Peyer's patch (tissue), 4 donors: ENCODE results near the gene PDHB. TPM values are rescaled to one million over a fixed set of nuclear protein-coding genes. Genes with fewer than 3 reads are reported as not detected.

Source experiments
- DNase-seq, 3 donors: peaks; one replicate each; pipeline ENCODE4 v3.0.0-alpha.2; 2017 to 2019
- H3K27ac ChIP-seq, 4 donors: fragments of 200-600 bp; sonication (generic); one replicate each; pipeline ENCODE4 v1.5.1; 2016 to 2019
- H3K27me3 ChIP-seq, 2 donors: fragments of 200-600 bp; sonication (generic); one replicate each; pipeline ENCODE4 v1.5.1; 2019
- H3K36me3 ChIP-seq, 3 donors: fragments of 200-600 bp; sonication (generic); one replicate each; pipeline ENCODE4 v1.5.1; 2016 to 2019
- H3K4me1 ChIP-seq, 4 donors: fragments of 200-600 bp; sonication (generic); one replicate each; pipeline ENCODE4 v1.5.1; 2016 to 2019
- H3K4me3 ChIP-seq, 4 donors: fragments of 200-600 bp; sonication (generic); 1 replicate in 3 of 4; 2 replicates in 1 of 4; pipeline ENCODE4 v1.5.1; 2016 to 2019; ENCODE audit warnings: mild to moderate bottlenecking in 1 of 4
- H3K9me3 ChIP-seq, 4 donors: fragments of 200-600 bp; sonication (generic); one replicate each; pipeline ENCODE4 v1.5.1; 2016 to 2019; ENCODE audit warnings: mild to moderate bottlenecking in 1 of 4
- POLR2A ChIP-seq, 2 donors: fragments of 450-650 bp; IDR thresholded peaks; one replicate each; pipeline ENCODE4 v1.5.1; 2017; ENCODE audit warnings: antibody characterized with exemption in 2 of 2, mild to moderate bottlenecking in 2 of 2, moderate library complexity in 2 of 2
- total RNA-seq, 4 donors: library from RNA; depleted of rRNA; stranded (reverse); fragments of >200 nt; gene quantifications; one replicate each; pipeline ENCODE4 v1.1.0, GENCODE V29; 2016
- TF ChIP-seq, protein P1 (sequence below), 6 experiments: fragments of 450-650 bp in 4 of 6; fragments of 200-600 bp in 2 of 6; sonication (generic) in 1 of 6; IDR thresholded peaks; one replicate each; pipeline ENCODE4 v1.5.1; 2017 to 2019; ENCODE audit warnings: antibody characterized with exemption in 6 of 6, mild to moderate bottlenecking in 3 of 6, moderate library complexity in 1 of 6

Gene PDHB
- total RNA-seq, 4 donors from 2014 or later: 66.6 to 126 (median 96.8) TPM

DNA sequence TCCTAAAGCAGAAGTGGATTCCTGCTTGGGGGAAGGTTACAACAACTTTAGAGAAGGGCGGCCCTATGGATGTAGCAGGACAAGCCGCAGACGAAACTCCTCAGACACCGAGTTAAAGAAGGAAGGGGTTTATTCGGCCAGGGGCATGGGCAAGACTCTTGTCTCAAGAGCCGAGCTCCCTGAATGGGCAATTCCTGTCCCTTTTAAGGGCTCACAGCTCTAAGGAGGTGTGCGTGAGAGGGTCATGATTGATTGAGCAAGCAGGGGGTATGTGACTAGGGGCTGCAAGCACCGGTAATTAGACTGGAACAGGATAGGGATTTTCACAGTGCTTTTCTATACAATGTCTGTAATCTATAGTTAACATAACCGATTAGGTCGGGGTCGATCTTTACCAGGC, 879 bp upstream of the PDHB start:
- peak overlapping the region in 3 of 4 donors; percentile 91 to 94 (median 94) for H3K27ac ChIP-seq
- TF ChIP-seq POLR2A (IDR thresholded peaks at IDR 0.05): no peak
- TF ChIP-seq, protein P1, sequence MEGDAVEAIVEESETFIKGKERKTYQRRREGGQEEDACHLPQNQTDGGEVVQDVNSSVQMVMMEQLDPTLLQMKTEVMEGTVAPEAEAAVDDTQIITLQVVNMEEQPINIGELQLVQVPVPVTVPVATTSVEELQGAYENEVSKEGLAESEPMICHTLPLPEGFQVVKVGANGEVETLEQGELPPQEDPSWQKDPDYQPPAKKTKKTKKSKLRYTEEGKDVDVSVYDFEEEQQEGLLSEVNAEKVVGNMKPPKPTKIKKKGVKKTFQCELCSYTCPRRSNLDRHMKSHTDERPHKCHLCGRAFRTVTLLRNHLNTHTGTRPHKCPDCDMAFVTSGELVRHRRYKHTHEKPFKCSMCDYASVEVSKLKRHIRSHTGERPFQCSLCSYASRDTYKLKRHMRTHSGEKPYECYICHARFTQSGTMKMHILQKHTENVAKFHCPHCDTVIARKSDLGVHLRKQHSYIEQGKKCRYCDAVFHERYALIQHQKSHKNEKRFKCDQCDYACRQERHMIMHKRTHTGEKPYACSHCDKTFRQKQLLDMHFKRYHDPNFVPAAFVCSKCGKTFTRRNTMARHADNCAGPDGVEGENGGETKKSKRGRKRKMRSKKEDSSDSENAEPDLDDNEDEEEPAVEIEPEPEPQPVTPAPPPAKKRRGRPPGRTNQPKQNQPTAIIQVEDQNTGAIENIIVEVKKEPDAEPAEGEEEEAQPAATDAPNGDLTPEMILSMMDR (IDR thresholded peaks at IDR 0.05): no peak

DNA sequence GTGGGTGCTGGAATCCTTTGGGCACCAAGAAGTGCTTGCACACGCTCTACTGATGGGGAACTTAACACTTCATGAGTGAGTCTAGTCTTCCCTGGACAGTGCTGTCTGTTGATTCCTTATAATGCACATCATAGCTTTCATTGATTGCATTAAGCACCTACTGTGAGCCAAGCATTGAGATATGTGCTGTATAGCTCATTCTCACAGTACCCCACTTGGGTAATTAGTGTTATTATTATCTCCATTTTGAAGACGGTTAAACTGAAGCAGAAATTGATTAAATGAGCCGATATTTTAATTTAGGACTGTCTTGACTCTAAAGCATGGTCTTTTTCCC, 504 bp upstream of the PDHB start:
- H3K4me3 ChIP-seq: peak overlapping the region; percentile 76 to 91 (median 86)
- TF ChIP-seq, protein P1 (IDR thresholded peaks at IDR 0.05): no peak
- no peak for TF ChIP-seq POLR2A (IDR thresholded peaks at IDR 0.05)
- H3K36me3 ChIP-seq: peaks cover 0 to 29% (median 5%) of the 10 kb centered on the region in 3 donors
- DNase-seq: no peak
- H3K27ac ChIP-seq: peak overlapping the region; percentile 91 to 94 (median 94)
- no peaks in the 10 kb centered on the region for H3K9me3 ChIP-seq
- no peaks in the 10 kb centered on the region for H3K27me3 ChIP-seq
- H3K4me1 ChIP-seq: peaks cover 5 to 10% (median 8%) of the 10 kb centered on the region in 4 donors

More for the DNA sequence above, 879 bp upstream of the PDHB start:
- DNase-seq: no peak
- no peak overlapping the region for H3K4me3 ChIP-seq
- H3K36me3 ChIP-seq: peaks cover 0 to 26% (median 5%) of the 10 kb centered on the region in 3 donors
- peaks cover 5 to 10% (median 8%) of the 10 kb centered on the region in 4 donors for H3K4me1 ChIP-seq
- no peaks in the 10 kb centered on the region for H3K27me3 ChIP-seq
- no peaks in the 10 kb centered on the region for H3K9me3 ChIP-seq

GRCh38 chr3:58432905-58433304, 727 bp downstream of the PDHB start:
- H3K27me3 ChIP-seq: no peaks in the 10 kb centered on the region
- peaks cover 0 to 42% (median 7%) of the 10 kb centered on the region in 3 donors for H3K36me3 ChIP-seq
- peak overlapping the region; percentile 91 to 94 (median 94) for H3K27ac ChIP-seq
- peaks cover 5 to 10% (median 8%) of the 10 kb centered on the region in 4 donors for H3K4me1 ChIP-seq
- H3K4me3 ChIP-seq: peak overlapping the region; percentile 76 to 91 (median 86)
- DNase-seq: no peak
- no peaks in the 10 kb centered on the region for H3K9me3 ChIP-seq
- TF ChIP-seq POLR2A (IDR thresholded peaks at IDR 0.05): no peak
- TF ChIP-seq, protein P1 (IDR thresholded peaks at IDR 0.05): no peak

DNA sequence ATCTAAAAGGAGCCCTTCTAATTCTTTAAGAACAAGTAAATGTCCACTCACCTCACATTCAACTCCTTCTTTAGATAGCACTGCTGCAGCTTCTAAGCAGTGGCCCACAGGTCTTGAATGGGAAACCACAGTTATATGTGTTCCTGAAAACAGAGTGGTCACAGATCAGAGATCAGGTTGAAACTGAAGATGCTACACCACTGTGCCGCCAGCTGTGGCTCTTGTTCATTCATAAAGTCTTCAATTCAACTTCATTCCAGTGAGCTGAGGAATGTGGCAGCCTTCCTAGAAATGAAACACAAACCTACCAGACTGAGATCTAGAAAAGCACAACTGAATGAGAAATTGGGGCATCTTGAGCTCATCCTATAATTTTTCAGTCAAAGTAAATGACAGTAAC, 4.0 kb downstream of the PDHB start:
- Histone ChIP-seq H3K36me3 (peaks cover 0 to 73% (median 12%) of the 10 kb centered on the region in 3 donors), H3K4me1 (peaks cover 5 to 10% (median 8%) of the 10 kb centered on the region in 4 donors), H3K27me3 (no peaks in the 10 kb centered on the region), H3K27ac (no peak overlapping the region), H3K9me3 (no peaks in the 10 kb centered on the region), H3K4me3 (no peak overlapping the region)
- TF ChIP-seq, protein P1 (IDR thresholded peaks at IDR 0.05): no peak
- no peak for TF ChIP-seq POLR2A (IDR thresholded peaks at IDR 0.05)
- DNase-seq: no peak

DNA sequence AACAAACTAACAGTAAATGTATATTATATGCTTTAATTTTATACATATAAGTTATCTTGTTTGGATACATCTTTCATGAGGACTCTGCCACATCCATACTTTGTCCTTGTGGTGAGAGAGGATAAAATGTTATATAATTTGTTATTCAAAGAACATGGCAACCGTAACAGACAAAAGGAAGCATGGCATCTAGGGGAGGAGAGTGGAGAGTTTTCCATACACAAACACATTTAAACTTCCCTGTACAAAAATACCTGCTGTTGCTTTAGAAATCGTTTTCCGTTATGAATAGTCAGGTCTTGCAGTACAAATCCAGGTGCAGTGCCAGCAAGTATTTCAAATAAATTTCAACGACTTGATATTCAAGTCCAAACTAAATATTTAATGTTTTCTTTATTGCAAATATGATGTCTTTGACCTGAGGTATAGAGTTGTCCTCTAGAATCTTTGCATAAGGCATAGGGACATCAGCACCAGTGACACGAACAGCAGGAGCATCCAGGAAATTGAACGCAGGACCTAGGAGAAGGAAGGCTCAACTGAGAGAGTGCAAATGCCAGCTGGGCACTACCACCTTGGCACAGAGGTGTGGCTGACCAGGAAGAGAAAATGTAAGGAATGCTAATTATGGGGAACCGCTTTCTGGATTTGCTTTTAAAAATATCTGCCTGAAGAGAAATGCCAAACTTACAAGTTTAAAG, 5.8 kb downstream of the PDHB start:
- H3K36me3 ChIP-seq: peaks cover 0 to 92% (median 12%) of the 10 kb centered on the region in 3 donors
- no peak overlapping the region for H3K27ac ChIP-seq

More for the DNA sequence above, 5.8 kb downstream of the PDHB start:
- TF ChIP-seq, protein P1 (IDR thresholded peaks at IDR 0.05): no peak
- TF ChIP-seq POLR2A (IDR thresholded peaks at IDR 0.05): no peak
- Histone ChIP-seq H3K4me3 (no peak overlapping the region), H3K9me3 (no peaks in the 10 kb centered on the region), H3K27me3 (no peaks in the 10 kb centered on the region), H3K4me1 (peaks cover 5 to 7% (median 6%) of the 10 kb centered on the region in 4 donors)
- DNase-seq: no peak
